Measurements from ENCODE around the gene BDKRB1.

The BDKRB1 gene

GRCh38 chr14:96271421-96271762, 15.4 kb downstream of the BDKRB1 start:
- H3K4me3 ChIP-seq (ENCODE audit: low read depth in 1 of 2, low read length in 2 of 2), result no peak overlapping the region
- no peaks in the 10 kb centered on the region for H3K27me3 ChIP-seq (ENCODE audit: low read depth, low read length)
- no peaks in the 10 kb centered on the region for H3K36me3 ChIP-seq (ENCODE audit: control insufficient read depth in 1 of 2, insufficient read depth in 2 of 2, low read length in 2 of 2)
- no peak overlapping the region for H3K27ac ChIP-seq (ENCODE audit: low read length)
- H3K9me3 ChIP-seq (ENCODE audit: control insufficient read depth in 1 of 2, low read length in 2 of 2), result peaks cover 0 to 5% of the 10 kb centered on the region in 2 donors
- H3K4me1 ChIP-seq (ENCODE audit: control insufficient read depth in 1 of 2, insufficient read depth in 2 of 2, low read length in 2 of 2), result peaks cover 0 to 20% of the 10 kb centered on the region in 2 donors

GRCh38 chr14:96272777-96273473, 16.9 kb downstream of the BDKRB1 start:
- Histone ChIP-seq H3K4me1 (ENCODE audit: control insufficient read depth in 1 of 2, insufficient read depth in 2 of 2, low read length in 2 of 2) (peaks cover 0 to 20% of the 10 kb centered on the region in 2 donors), H3K27me3 (ENCODE audit: low read depth, low read length) (no peaks in the 10 kb centered on the region), H3K9me3 (ENCODE audit: control insufficient read depth in 1 of 2, low read length in 2 of 2) (peaks cover 3 to 10% of the 10 kb centered on the region in 2 donors), H3K36me3 (ENCODE audit: control insufficient read depth in 1 of 2, insufficient read depth in 2 of 2, low read length in 2 of 2) (no peaks in the 10 kb centered on the region), H3K4me3 (ENCODE audit: low read depth in 1 of 2, low read length in 2 of 2) (no peak overlapping the region), H3K27ac (ENCODE audit: low read length) (no peak overlapping the region)

- H3K4me1 ChIP-seq (ENCODE audit: control insufficient read depth in 1 of 2, insufficient read depth in 2 of 2, low read length in 2 of 2), result peaks cover 0 to 20% of the 10 kb centered on the region in 2 donors
- H3K36me3 ChIP-seq (ENCODE audit: control insufficient read depth in 1 of 2, insufficient read depth in 2 of 2, low read length in 2 of 2), result peaks cover 0 to 3% of the 10 kb centered on the region in 2 donors
- no peak overlapping the region for H3K4me3 ChIP-seq (ENCODE audit: low read depth in 1 of 2, low read length in 2 of 2)
- peaks cover 7 to 17% of the 10 kb centered on the region in 2 donors for H3K9me3 ChIP-seq (ENCODE audit: control insufficient read depth in 1 of 2, low read length in 2 of 2)
- no peak overlapping the region for H3K27ac ChIP-seq (ENCODE audit: low read length)
- no peaks in the 10 kb centered on the region for H3K27me3 ChIP-seq (ENCODE audit: low read depth, low read length)
Observed at GRCh38 chr14:96273629-96274028, 17.6 kb downstream of the BDKRB1 start.

- Histone ChIP-seq H3K27ac (ENCODE audit: low read length) (no peak overlapping the region), H3K36me3 (ENCODE audit: control insufficient read depth in 1 of 2, insufficient read depth in 2 of 2, low read length in 2 of 2) (peaks cover 0 to 6% of the 10 kb centered on the region in 2 donors), H3K4me1 (ENCODE audit: control insufficient read depth in 1 of 2, insufficient read depth in 2 of 2, low read length in 2 of 2) (peaks cover 0 to 19% of the 10 kb centered on the region in 2 donors), H3K27me3 (ENCODE audit: low read depth, low read length) (no peaks in the 10 kb centered on the region), H3K4me3 (ENCODE audit: low read depth in 1 of 2, low read length in 2 of 2) (no peak overlapping the region), H3K9me3 (ENCODE audit: control insufficient read depth in 1 of 2, low read length in 2 of 2) (peaks cover 8 to 19% of the 10 kb centered on the region in 2 donors)
Observed at GRCh38 chr14:96274122-96274521, 18.1 kb downstream of the BDKRB1 start.

GRCh38 chr14:96274543-96274942, 18.5 kb downstream of the BDKRB1 start:
- no peak overlapping the region for H3K4me3 ChIP-seq (ENCODE audit: low read depth in 1 of 2, low read length in 2 of 2)
- peaks cover 0 to 6% of the 10 kb centered on the region in 2 donors for H3K36me3 ChIP-seq (ENCODE audit: control insufficient read depth in 1 of 2, insufficient read depth in 2 of 2, low read length in 2 of 2)
- H3K9me3 ChIP-seq (ENCODE audit: control insufficient read depth in 1 of 2, low read length in 2 of 2), result peaks cover 8 to 19% of the 10 kb centered on the region in 2 donors
- no peaks in the 10 kb centered on the region for H3K27me3 ChIP-seq (ENCODE audit: low read depth, low read length)
- no peak overlapping the region for H3K27ac ChIP-seq (ENCODE audit: low read length)
- H3K4me1 ChIP-seq (ENCODE audit: control insufficient read depth in 1 of 2, insufficient read depth in 2 of 2, low read length in 2 of 2), result peaks cover 0 to 15% of the 10 kb centered on the region in 2 donors

GRCh38 chr14:96275177-96276112, 19.4 kb downstream of the BDKRB1 start:
- Histone ChIP-seq H3K4me3 (ENCODE audit: low read depth in 1 of 2, low read length in 2 of 2) (no peak overlapping the region), H3K9me3 (ENCODE audit: control insufficient read depth in 1 of 2, low read length in 2 of 2) (peaks cover 8 to 19% of the 10 kb centered on the region in 2 donors), H3K27ac (ENCODE audit: low read length) (peak overlapping the region; percentile 40), H3K4me1 (ENCODE audit: control insufficient read depth in 1 of 2, insufficient read depth in 2 of 2, low read length in 2 of 2) (peaks cover 0 to 10% of the 10 kb centered on the region in 2 donors), H3K36me3 (ENCODE audit: control insufficient read depth in 1 of 2, insufficient read depth in 2 of 2, low read length in 2 of 2) (peaks cover 0 to 6% of the 10 kb centered on the region in 2 donors), H3K27me3 (ENCODE audit: low read depth, low read length) (no peaks in the 10 kb centered on the region)

GRCh38 chr14:96277890-96278289, 21.9 kb downstream of the BDKRB1 start:
- no peak overlapping the region for H3K27ac ChIP-seq (ENCODE audit: low read length)
- H3K27me3 ChIP-seq (ENCODE audit: low read depth, low read length), result no peaks in the 10 kb centered on the region
- peaks cover 0 to 7% of the 10 kb centered on the region in 2 donors for H3K36me3 ChIP-seq (ENCODE audit: control insufficient read depth in 1 of 2, insufficient read depth in 2 of 2, low read length in 2 of 2)
- H3K9me3 ChIP-seq (ENCODE audit: control insufficient read depth in 1 of 2, low read length in 2 of 2), result peaks cover 8 to 14% of the 10 kb centered on the region in 2 donors
- H3K4me1 ChIP-seq (ENCODE audit: control insufficient read depth in 1 of 2, insufficient read depth in 2 of 2, low read length in 2 of 2), result peaks cover 0 to 10% of the 10 kb centered on the region in 2 donors
- no peak overlapping the region for H3K4me3 ChIP-seq (ENCODE audit: low read depth in 1 of 2, low read length in 2 of 2)

GRCh38 chr14:96279564-96279963, 23.6 kb downstream of the BDKRB1 start:
- Histone ChIP-seq H3K36me3 (ENCODE audit: control insufficient read depth in 1 of 2, insufficient read depth in 2 of 2, low read length in 2 of 2) (peaks cover 0 to 15% of the 10 kb centered on the region in 2 donors), H3K27ac (ENCODE audit: low read length) (no peak overlapping the region), H3K4me1 (ENCODE audit: control insufficient read depth in 1 of 2, insufficient read depth in 2 of 2, low read length in 2 of 2) (peaks cover 0 to 10% of the 10 kb centered on the region in 2 donors), H3K4me3 (ENCODE audit: low read depth in 1 of 2, low read length in 2 of 2) (no peak overlapping the region), H3K27me3 (ENCODE audit: low read depth, low read length) (no peaks in the 10 kb centered on the region), H3K9me3 (ENCODE audit: control insufficient read depth in 1 of 2, low read length in 2 of 2) (peaks cover 8 to 14% of the 10 kb centered on the region in 2 donors)

GRCh38 chr14:96280104-96280503, 24.1 kb downstream of the BDKRB1 start:
- Histone ChIP-seq H3K4me1 (ENCODE audit: control insufficient read depth in 1 of 2, insufficient read depth in 2 of 2, low read length in 2 of 2) (peaks cover 0 to 9% of the 10 kb centered on the region in 2 donors), H3K27me3 (ENCODE audit: low read depth, low read length) (no peaks in the 10 kb centered on the region), H3K4me3 (ENCODE audit: low read depth in 1 of 2, low read length in 2 of 2) (no peak overlapping the region), H3K27ac (ENCODE audit: low read length) (no peak overlapping the region), H3K36me3 (ENCODE audit: control insufficient read depth in 1 of 2, insufficient read depth in 2 of 2, low read length in 2 of 2) (peaks cover 0 to 15% of the 10 kb centered on the region in 2 donors), H3K9me3 (ENCODE audit: control insufficient read depth in 1 of 2, low read length in 2 of 2) (peaks cover 8 to 14% of the 10 kb centered on the region in 2 donors)

- Histone ChIP-seq H3K36me3 (ENCODE audit: control insufficient read depth in 1 of 2, insufficient read depth in 2 of 2, low read length in 2 of 2) (peaks cover 0 to 21% of the 10 kb centered on the region in 2 donors), H3K4me3 (ENCODE audit: low read depth in 1 of 2, low read length in 2 of 2) (no peak overlapping the region), H3K4me1 (ENCODE audit: control insufficient read depth in 1 of 2, insufficient read depth in 2 of 2, low read length in 2 of 2) (no peaks in the 10 kb centered on the region), H3K27ac (ENCODE audit: low read length) (no peak overlapping the region), H3K27me3 (ENCODE audit: low read depth, low read length) (no peaks in the 10 kb centered on the region), H3K9me3 (ENCODE audit: control insufficient read depth in 1 of 2, low read length in 2 of 2) (peaks cover 8 to 14% of the 10 kb centered on the region in 2 donors)
Observed at GRCh38 chr14:96281486-96281885, 25.5 kb downstream of the BDKRB1 start.

- Histone ChIP-seq H3K4me1 (ENCODE audit: control insufficient read depth in 1 of 2, insufficient read depth in 2 of 2, low read length in 2 of 2) (no peaks in the 10 kb centered on the region), H3K27ac (ENCODE audit: low read length) (no peak overlapping the region), H3K9me3 (ENCODE audit: control insufficient read depth in 1 of 2, low read length in 2 of 2) (no peaks in the 10 kb centered on the region), H3K27me3 (ENCODE audit: low read depth, low read length) (no peaks in the 10 kb centered on the region), H3K36me3 (ENCODE audit: control insufficient read depth in 1 of 2, insufficient read depth in 2 of 2, low read length in 2 of 2) (peaks cover 0 to 28% of the 10 kb centered on the region in 2 donors), H3K4me3 (ENCODE audit: low read depth in 1 of 2, low read length in 2 of 2) (no peak overlapping the region)
Observed at GRCh38 chr14:96284008-96284407, 28.0 kb downstream of the BDKRB1 start.
